ENCODE results near the gene VCL. TPM values are rescaled to one million over a fixed set of nuclear protein-coding genes. Genes with fewer than 3 reads are reported as not detected.

The VCL gene
- total RNA-seq, 1 experiment from 2014 or later = 106 TPM

DNA sequence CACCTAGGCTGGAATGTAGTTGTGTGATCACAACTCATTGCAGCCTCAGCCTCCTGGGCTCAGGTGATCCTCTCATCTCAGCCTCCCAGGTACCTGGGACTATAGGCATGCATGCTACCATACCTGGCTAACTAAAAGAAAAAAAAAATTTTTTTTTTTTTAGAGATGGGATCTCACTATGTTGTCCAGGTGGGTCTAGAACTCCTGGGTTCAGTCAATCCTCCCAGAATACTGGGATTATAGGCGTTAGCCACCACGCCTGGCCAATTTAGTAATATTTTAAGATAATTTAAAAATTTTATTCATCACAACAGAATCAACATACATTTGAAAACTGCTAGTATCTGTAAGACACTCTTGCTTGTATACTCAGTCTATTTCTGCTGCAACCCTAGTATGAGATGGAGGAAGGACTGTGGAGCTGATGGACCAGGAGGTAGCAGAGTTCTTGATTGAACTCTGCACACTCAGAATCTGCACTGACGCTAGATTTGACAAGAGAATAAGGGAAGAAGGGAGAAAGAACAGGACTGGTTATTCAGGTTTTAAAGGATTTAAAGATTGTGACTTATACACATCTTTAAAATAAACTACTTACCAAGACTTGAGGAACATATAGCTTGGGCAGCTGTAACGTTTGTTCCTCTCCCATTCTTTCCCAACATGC, 57.6 kb downstream of the VCL start:
- H3K27ac ChIP-seq (ENCODE audit: low read depth, low read length) = peak overlapping the region; percentile 56; the same call in 1 of the 2 replicates
- H3K9me3 ChIP-seq (ENCODE audit: control insufficient read depth in 1 of 2, insufficient read depth in 1 of 2, low read depth in 1 of 2, low read length in 2 of 2) = no peaks in the 10 kb centered on the region
- H2AFZ ChIP-seq (ENCODE audit: low read depth, low read length, poor library complexity, severe bottlenecking) = no peak overlapping the region
- intact Hi-C loops (cut with micrococcal nuclease) = no loop called here
- H3K4me1 ChIP-seq (ENCODE audit: control insufficient read depth in 1 of 2, insufficient read depth in 2 of 2, low read length in 2 of 2) = peaks cover 33 to 64% of the 10 kb centered on the region in 2 experiments
- H3K27me3 ChIP-seq (ENCODE audit: insufficient read depth, low read length) = no peaks in the 10 kb centered on the region
- peak overlapping the region; percentile 71 for H3K4me2 ChIP-seq (ENCODE audit: low read length)
- ChIA-PET RAD21 (ENCODE audit: low non-redundant PET in 1 of 2, low total read pairs in 2 of 2, uncharacterized antibody in 2 of 2, unreplicated experiment in 2 of 2) (no interaction called here), POLR2A (no interaction called here), CTCF (interaction anchor here (1.1 kb wide), 1 partner anchor 20 kb away, joined by 4 read pairs; no protein-coding TSS in a partner anchor)
- H3K9me2 ChIP-seq (ENCODE audit: insufficient read depth) = no peaks in the 10 kb centered on the region
- TF ChIP-seq FOSL1 (IDR thresholded peaks at IDR 0.05; ENCODE audit: low read depth) = no peak
- TF ChIP-seq, protein P1, sequence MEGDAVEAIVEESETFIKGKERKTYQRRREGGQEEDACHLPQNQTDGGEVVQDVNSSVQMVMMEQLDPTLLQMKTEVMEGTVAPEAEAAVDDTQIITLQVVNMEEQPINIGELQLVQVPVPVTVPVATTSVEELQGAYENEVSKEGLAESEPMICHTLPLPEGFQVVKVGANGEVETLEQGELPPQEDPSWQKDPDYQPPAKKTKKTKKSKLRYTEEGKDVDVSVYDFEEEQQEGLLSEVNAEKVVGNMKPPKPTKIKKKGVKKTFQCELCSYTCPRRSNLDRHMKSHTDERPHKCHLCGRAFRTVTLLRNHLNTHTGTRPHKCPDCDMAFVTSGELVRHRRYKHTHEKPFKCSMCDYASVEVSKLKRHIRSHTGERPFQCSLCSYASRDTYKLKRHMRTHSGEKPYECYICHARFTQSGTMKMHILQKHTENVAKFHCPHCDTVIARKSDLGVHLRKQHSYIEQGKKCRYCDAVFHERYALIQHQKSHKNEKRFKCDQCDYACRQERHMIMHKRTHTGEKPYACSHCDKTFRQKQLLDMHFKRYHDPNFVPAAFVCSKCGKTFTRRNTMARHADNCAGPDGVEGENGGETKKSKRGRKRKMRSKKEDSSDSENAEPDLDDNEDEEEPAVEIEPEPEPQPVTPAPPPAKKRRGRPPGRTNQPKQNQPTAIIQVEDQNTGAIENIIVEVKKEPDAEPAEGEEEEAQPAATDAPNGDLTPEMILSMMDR (IDR thresholded peaks at IDR 0.05 in 2 of 3, conservative IDR thresholded peaks at IDR 0.05 in 1 of 3; ENCODE audit: borderline replicate concordance in 1 of 3, insufficient read depth in 1 of 3, low read depth in 2 of 3, low read length in 2 of 3) = no peak
- TF ChIP-seq, protein P2, sequence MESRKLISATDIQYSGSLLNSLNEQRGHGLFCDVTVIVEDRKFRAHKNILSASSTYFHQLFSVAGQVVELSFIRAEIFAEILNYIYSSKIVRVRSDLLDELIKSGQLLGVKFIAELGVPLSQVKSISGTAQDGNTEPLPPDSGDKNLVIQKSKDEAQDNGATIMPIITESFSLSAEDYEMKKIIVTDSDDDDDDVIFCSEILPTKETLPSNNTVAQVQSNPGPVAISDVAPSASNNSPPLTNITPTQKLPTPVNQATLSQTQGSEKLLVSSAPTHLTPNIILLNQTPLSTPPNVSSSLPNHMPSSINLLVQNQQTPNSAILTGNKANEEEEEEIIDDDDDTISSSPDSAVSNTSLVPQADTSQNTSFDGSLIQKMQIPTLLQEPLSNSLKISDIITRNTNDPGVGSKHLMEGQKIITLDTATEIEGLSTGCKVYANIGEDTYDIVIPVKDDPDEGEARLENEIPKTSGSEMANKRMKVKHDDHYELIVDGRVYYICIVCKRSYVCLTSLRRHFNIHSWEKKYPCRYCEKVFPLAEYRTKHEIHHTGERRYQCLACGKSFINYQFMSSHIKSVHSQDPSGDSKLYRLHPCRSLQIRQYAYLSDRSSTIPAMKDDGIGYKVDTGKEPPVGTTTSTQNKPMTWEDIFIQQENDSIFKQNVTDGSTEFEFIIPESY (IDR thresholded peaks at IDR 0.05; ENCODE audit: extremely low read depth, insufficient replicate concordance, low read length) = no peak
- TF ChIP-seq, protein P3, sequence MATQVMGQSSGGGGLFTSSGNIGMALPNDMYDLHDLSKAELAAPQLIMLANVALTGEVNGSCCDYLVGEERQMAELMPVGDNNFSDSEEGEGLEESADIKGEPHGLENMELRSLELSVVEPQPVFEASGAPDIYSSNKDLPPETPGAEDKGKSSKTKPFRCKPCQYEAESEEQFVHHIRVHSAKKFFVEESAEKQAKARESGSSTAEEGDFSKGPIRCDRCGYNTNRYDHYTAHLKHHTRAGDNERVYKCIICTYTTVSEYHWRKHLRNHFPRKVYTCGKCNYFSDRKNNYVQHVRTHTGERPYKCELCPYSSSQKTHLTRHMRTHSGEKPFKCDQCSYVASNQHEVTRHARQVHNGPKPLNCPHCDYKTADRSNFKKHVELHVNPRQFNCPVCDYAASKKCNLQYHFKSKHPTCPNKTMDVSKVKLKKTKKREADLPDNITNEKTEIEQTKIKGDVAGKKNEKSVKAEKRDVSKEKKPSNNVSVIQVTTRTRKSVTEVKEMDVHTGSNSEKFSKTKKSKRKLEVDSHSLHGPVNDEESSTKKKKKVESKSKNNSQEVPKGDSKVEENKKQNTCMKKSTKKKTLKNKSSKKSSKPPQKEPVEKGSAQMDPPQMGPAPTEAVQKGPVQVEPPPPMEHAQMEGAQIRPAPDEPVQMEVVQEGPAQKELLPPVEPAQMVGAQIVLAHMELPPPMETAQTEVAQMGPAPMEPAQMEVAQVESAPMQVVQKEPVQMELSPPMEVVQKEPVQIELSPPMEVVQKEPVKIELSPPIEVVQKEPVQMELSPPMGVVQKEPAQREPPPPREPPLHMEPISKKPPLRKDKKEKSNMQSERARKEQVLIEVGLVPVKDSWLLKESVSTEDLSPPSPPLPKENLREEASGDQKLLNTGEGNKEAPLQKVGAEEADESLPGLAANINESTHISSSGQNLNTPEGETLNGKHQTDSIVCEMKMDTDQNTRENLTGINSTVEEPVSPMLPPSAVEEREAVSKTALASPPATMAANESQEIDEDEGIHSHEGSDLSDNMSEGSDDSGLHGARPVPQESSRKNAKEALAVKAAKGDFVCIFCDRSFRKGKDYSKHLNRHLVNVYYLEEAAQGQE (IDR thresholded peaks at IDR 0.05; ENCODE audit: low read depth) = no peak
- TF ChIP-seq, protein P4, sequence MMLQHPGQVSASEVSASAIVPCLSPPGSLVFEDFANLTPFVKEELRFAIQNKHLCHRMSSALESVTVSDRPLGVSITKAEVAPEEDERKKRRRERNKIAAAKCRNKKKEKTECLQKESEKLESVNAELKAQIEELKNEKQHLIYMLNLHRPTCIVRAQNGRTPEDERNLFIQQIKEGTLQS (IDR thresholded peaks at IDR 0.05) = no peak
- no peak for TF ChIP-seq SRF (IDR thresholded peaks at IDR 0.05; ENCODE audit: low read depth)
- TF ChIP-seq EGR1 (IDR thresholded peaks at IDR 0.05; ENCODE audit: low read depth) = no peak
- TF ChIP-seq ZFX (IDR thresholded peaks at IDR 0.05) = no peak
- TF ChIP-seq ELF1 (IDR thresholded peaks at IDR 0.05; ENCODE audit: borderline replicate concordance, low read depth) = no peak
- no peak for TF ChIP-seq CEBPB (IDR thresholded peaks at IDR 0.05; ENCODE audit: low read depth)
- TF ChIP-seq YY1 (IDR thresholded peaks at IDR 0.05; ENCODE audit: extremely low read depth, insufficient replicate concordance, low read depth, low read length) = no peak
- no peak for TF ChIP-seq EZH2phosphoT487 (IDR thresholded peaks at IDR 0.05; ENCODE audit: borderline replicate concordance)
- TF ChIP-seq SP1 (IDR thresholded peaks at IDR 0.05; ENCODE audit: low read depth) = no peak
- no peak for TF ChIP-seq EZH2 (IDR thresholded peaks at IDR 0.05)
- no peak for TF ChIP-seq ZNF274 (IDR thresholded peaks at IDR 0.05; ENCODE audit: low read depth, low read length)
- TF ChIP-seq CBX3 (IDR thresholded peaks at IDR 0.05; ENCODE audit: low read depth) = no peak
- no peak for TF ChIP-seq JUND (IDR thresholded peaks at IDR 0.05)
- no peaks in the 10 kb centered on the region for H3K36me3 ChIP-seq (ENCODE audit: control insufficient read depth in 1 of 2, insufficient read depth in 2 of 2, low read length in 2 of 2)
- H3K4me3 ChIP-seq (replicated peaks in 1 of 2; ENCODE audit: low read depth in 1 of 2, low read length in 2 of 2) = peak overlapping the region in 1 of 2 experiments; percentile 19; a peak in 2 of 4 replicates
- no peaks in the 10 kb centered on the region for H4K20me1 ChIP-seq (ENCODE audit: insufficient read depth)
- no peak for DNase-seq (ENCODE audit: low read depth, low spot score)
- ATAC-seq = peak; percentile 32; the same call in 1 of the 2 replicates
- BruUV-seq (replicated peaks) = no TSS peak
- H3K9ac ChIP-seq (ENCODE audit: low read length) = peak overlapping the region; percentile 35
- peaks cover 98% of the 10 kb centered on the region for H3K79me2 ChIP-seq (ENCODE audit: insufficient read depth, low read length)

Data from HCT116 (cell line).